NCI-H1930 (cell line): ENCODE results near the gene NCKAP1.

Source experiments
- DNase-seq, 2 experiments: peaks; one replicate each; lab custom pipeline; 2025; lab: John Stamatoyannopoulos, UW

Gene NCKAP1

DNA sequence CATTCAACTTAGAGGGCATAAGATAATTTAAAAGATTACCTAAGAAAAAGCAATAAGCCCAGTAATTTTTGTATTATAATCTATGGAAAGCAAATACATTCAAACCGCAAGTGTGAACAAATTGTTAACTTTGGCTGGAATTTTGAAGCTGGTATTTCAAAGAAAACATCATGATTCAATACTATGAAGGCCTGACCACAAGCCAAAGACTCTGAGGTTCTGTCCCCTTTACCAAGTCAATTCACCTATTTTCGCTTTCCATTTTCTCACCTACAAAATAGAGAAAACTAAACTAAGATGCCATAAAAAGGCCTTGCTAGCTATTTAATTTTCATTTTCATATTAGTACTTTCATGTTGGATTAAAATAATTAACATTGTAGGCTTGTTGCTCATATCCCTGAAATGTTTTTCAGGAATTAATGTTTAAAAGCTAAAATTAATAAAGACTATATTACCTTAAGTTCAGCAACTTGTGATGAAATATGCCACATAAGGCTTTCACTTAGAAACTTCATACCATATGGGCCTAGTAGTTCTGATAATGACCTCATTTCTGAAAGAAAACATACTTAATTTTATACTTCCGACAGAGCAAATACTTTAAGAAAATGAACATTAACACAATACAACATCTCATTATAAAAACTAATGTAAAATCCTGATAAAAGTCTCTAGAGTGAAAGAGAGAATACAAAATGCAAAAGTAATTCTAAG lies 86.2 kb downstream of the NCKAP1 start:
- no peak for DNase-seq

DNA sequence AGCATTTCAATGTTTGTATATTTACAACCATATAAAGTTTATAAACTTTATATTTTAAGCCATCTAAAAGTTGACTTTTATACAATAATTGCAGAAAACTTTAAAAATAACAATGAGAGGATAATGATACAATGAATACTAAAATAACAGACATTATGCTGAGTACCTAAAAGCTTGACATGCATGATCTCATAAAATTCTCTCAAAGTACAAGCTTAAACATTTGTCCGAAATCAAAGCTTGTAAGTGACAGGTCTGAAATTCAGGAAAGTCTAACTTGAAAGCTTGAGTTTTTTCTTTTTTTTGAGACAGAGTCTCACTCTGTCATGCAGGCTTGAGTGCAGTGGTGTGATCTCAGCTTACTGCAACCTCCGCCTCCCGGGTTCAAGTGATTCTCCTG lies 87.7 kb downstream of the NCKAP1 start:
- DNase-seq = no peak

DNA sequence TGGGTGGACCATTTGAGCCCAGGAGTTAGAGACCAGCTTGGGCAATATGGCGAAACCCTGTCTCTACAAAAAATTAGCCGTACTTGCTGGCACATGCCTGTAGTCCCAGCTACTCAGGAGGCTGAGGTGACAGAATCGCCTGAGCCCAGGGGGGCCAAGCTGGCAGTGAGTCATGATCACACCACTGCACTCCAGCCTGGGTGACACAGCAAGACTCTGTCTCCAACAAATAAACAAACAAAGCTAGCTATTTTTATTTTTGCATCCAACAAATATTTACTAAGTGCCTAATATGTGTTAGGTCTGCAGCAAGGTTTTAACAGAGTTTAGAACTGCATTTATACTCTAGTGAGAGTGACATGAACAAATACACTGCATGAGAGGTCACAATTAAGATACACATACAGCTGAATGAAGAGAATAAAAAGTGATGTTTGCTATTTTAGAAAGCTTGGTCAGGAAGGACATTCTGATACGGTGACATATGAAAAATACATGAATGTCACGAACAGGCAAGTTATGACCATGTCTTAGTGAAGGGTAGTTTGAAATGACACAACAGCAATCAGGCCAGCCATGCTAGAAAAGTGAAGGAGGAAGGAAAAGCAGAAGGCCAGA lies 88.6 kb downstream of the NCKAP1 start:
- DNase-seq = no peak

DNA sequence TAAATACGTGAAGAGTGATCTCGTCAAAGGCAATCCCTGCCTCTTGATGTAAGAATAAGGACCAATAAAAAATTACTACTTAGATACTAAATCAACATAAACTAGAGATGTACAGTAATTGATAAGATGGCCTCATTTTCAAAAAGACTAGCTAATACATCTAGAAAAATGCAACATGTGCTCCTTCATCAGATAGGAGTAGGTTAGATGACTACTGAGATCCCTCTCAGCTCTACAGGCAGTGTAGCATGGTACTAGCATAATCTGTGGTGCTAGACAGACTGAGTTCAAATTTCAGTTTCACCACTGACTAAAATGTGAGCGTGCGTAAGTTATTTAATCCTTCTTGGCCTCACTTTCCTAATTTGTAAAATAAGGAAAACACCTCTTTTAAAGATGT lies 89.2 kb downstream of the NCKAP1 start:
- no peak for DNase-seq

DNA sequence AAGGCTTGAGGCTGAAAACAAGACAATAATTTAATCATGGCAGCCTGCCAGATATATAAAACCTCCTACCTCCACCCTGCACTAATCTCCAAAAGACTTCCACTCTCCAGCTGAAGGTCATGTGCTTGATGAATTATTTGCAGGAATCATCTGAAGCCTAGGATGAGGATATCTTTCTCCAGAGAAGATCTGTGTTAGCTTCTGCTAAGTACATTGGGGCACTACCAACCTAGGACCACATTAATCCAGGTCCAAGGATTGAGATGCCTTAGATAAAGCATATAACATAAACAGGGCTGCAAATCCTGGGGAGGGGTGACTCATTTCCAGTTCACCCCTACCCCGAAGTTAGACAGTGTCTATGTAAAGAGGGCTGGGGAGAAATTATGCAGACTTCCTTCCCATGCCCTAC lies 91.3 kb downstream of the NCKAP1 start:
- no peak for DNase-seq

DNA sequence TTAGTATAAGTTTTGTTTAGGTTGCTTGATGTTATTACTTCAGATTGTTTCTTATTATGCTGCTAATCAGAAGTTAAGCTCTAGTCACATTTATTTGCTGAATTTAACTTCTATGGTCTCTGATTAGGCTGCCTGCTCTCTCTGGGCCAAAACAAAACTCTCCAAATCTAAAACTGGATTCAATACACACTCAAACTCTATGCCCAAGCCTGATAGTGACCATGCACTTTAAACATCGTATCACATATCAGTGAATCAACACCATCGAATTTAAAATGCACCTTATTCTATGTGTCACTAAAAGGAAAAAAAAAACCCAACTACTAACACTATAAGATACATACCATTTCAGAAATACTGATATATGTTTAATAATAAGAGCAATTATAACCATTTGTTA lies 94.9 kb downstream of the NCKAP1 start:
- no peak for DNase-seq

DNA sequence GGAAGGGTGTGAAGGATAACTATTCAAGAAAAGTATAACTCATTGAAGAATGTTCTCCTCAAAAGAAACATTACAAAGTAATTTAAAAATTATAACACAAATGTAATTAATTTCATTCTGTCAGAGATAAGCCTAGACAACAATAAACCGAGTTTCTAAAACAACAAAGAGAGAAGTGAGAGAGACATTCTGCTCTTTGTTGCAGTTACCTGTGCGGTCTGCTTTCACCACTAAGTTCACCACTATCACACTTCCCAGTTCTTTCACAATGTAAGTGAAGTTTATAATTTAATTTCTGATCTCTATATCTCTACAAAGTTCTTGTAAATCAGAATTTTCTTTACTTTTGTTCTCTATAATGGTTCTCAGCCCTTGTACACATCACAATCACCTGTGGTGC lies 95.5 kb downstream of the NCKAP1 start:
- no peak for DNase-seq

DNA sequence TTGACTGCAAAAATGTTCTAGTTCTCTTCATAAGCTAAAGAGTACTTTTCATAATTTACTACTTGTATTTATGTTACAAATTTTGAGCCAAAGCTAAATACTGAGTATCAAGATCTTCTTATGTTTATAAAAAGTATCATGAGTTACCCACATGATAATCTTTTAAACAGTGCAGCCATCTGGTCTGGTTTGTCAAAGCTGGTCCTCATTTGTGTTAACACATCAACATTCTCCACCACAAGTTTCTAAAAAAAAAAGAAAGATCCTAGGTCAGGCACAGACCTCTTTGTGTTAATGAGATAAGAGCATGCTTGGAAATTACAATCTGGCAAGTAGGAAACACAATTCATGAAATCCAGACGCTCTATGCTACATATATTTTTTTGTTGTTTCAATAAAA lies 96.3 kb downstream of the NCKAP1 start:
- DNase-seq = no peak

DNA sequence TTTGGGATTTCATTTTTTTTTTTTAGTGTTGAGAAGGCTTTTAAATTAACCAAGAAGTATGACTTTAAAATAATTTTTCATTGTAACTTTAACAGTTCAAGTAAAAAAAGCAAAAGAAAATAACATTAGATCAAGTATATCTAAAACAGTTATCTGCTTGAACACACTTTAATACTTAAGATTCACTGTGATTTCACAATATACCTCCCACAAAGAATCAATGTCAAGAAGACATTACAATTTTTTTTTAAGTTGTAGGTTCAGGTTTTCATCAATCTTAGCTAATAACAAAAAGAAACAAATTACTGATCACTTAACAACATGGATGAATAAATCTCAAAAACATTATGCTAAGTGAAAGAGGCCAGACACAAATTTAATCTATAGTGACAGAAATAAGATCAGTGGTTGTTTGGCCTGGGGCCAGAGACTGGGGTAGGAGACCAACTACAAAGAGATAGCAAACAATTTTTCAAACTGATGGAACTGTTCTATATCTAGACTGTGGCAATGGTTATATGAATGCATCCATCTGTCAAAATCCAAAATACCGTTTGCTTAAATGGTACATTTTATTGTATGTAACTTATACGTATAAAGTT lies 97.0 kb downstream of the NCKAP1 start:
- DNase-seq = no peak

DNA sequence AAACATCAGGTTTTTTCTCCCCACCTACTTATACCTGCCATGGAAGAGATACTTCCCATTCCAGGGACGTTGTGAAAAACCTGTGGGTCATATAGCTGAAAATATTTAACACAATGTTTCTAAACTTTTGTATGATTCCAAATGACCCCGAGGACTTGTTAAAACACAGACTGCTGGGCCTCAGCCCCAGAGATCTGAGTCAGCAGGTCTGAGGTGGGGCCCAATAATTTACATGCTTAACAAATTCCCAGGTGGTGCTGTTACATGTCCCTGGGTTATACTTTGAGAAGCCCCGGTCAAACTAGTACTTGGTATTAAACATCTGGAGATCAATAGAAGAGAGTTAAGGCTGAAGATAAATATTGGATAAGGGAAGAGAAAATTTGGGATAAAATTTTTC lies 100.4 kb downstream of the NCKAP1 start:
- DNase-seq = no peak

DNA sequence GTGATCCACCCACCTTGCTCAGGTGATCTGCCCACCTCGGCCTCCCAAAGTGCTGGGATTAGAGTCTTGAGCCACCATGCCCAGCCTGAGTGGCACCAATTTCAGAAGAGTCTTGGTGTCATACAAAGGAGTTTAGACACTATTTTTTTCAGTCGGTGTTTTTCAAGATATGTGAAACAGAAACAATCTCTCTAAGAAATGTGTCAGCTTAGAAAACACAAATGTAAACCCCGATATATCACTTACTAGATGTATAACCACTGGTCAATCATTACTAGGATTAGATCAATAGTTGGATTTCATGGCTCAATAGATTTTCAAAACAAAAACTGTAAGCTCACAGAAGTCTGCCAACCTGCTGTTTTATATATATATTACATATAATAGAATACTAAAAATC lies 104.6 kb downstream of the NCKAP1 start:
- DNase-seq = no peak

DNA sequence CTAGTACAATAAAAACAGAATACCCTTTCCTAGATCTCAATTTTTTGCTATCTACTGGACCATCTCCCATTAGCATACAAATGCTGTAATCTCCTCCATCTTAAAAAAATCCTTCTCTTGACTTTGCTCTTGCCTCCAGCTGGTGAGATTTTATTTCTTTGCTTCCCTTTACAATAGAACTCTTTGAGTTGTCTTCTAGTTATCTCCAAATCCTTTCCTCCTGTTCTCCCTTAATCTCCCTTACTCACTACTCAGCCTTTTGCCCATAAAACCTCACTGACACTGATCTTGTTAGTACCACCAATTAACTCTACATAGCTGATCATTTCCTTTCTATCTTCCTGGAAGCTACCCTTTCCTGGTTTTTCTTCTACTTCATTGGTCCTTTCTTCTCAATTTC lies 108.3 kb downstream of the NCKAP1 start:
- no peak for DNase-seq

DNA sequence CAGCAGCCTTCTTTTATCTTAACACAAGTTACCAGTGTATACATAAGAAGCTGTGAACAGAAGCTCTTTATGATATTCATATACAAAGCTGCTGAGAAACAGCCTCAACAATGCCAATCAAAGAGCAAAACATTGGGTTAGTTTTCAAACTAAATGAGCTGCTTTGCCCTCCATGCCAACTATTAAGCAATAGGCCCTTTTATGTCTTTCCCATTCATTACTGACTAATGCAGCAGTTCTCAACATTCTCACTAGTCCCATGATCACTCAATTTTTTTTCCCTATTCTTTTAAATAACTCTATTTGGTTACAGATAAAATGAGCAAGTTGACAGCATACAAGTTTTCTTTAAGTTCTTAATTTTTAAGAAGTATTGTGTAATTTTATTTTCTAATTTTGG lies 114.0 kb downstream of the NCKAP1 start:
- DNase-seq = no peak

DNA sequence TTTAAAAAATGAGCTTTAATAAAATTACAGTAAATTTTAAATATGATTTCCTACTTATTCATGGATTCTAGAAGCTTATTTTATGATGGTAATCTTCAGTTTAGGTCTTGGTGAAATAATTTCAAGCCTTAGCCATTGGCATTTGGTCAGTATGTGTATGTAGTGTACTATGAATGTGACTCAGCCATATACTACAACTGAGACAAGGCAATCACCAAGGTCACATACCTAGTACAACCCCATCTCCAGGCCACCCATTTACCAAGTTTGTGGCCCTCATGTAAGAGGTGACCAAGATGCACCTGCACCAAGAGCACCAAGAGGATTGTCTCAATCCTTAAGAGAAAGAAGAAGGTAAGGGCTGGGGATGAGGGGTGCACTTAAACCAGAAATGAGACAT lies 117.0 kb downstream of the NCKAP1 start:
- no peak for DNase-seq

DNA sequence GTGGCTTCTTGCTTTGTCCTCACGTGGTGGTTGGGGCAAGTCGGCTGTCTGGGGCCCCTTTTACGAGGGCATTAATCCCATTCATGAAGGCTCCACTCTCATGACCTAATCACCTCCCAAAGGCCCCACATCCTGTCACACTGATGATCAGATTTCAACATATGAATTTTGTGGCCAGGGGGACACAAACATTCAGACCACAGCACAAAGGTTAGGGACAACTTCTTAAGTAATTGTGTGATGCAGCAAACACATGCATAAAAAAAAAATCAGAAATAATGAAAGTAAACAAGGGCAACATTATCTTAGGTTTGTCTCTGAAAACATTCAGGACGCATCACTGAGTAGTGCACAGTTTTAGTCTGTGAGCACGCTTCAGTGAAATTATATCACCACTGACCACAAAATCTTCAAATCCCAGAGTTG lies 117.6 kb downstream of the NCKAP1 start:
- no peak for DNase-seq

DNA sequence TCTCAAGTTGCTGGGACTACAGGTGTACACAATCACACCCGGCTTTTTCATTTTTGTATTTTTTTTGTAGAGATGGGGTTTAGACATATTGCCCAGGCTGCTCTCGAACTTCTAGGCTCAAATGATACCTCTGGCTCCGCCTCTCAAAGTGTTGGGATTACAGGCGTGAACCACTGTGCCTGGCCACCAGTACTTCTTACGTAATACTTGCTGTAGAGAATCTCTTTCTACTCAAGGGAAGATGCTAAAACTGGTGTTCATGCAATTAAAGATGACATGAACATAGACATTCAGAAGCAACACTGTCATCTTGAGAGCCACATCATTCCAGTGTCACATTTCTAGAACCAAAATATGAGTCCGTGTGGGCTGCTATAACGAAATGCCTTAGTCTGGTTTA lies 118.2 kb downstream of the NCKAP1 start:
- no peak for DNase-seq

DNA sequence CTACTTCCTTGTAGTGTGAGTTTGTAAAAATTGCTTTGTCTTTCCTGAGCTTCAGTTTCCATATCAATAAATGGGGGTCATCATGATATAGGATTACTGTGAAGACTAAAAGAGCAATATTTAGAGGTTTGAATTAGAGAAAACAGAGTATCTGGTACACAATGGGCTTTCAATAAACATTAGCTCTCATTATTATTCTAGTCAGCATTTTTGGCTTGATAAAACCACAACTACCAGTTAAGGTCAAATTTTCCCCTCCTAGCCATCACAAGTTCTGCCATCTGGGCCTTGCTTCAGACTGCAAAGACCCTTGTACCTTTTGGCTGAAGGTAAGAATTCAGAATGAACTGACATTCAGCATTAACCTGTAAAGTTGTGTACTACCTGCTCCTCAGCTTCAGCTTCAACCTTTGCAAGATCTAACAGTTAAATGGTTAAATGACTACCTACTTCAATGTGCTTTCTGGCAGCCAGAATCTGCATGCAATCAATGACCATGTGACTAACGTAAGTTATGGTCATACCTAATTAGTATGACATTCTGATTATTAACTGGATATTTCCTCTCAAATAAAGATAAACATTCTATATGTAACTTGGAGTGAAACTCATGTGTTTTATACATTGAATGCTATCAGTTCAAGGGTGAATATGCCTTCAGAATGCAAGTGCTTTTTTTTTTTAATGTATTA lies 119.2 kb downstream of the NCKAP1 start:
- no peak for DNase-seq

DNA sequence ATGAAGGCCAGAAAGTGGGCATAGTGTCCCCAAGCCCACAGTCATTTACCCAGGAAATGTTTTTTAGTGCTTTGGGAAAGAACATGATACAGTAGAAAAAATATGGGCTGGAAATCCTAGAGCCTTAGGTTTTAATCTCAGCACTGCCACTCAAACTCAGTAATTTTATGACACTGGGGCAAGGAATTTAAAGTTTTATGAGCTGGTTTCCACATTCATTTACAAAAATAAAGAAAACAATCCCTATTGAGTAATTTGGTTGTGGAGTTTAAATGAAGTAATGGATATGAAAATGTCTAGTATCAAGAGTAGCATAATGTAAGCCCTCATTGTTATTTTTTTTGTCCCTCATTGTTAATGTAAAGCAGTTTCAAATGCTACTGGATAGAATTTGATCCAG lies 120.3 kb downstream of the NCKAP1 start:
- no peak for DNase-seq

DNA sequence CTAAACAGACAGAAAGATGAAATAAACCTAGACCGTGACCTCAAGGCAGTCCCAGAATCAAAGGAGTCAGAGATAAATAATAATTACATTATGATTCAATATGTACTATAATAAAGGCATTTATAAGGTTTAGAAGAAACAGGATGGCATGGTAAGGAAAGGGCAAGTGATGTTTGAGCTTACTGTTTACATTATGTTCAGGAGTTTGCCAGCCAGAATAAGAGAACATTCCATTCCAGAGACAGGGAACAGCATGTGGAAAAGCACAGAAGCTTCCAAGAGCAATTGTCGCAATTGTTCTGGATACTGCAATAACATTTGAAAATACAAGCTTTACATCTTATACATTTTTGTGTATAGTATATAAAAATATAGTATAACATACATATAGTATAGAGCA lies 121.8 kb downstream of the NCKAP1 start:
- no peak for DNase-seq

DNA sequence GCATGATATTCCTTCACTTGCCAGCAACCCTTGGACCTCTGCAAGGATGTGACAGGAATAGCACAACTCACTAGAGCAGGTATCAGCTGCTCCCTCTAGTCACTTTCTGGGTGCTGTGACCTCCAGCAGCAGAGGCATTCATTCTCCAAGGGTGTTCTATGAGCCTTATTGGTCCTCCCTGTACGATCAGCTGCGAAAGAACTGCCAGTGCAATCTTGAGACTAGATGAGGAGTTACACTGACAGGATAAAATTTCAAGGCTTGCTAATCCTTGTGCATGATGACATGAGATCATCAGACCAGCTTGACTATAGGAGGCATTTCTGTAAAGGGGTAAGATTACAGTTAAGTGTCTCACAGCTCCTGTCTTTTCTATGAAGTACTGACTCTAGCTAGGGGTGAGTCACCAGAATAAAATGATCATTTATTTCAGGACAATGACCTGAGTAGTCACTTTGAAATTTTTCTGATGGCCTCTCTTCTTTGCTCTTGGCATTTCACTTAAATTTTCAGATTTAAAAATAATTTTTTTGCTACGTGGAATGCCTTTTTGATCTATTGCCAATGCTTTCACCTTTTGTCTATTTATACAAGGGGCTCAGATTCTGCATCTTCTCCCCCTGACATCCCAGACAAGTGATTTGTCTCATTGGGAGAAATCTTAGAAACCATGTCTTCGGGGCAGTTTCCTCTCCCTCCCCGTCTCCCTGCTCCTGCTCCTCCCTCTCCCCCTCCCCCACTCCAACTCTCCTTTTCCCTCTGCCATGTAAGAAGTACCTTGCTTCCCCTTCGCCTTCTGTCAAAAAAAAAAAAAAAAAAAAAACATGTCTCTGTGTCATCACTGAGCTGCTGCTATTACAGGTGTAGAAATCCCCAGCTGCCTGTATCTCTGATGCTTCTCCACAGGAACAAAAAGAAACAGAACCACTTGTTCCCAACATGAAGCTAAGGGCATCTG lies 122.6 kb downstream of the NCKAP1 start:
- no peak for DNase-seq

DNA sequence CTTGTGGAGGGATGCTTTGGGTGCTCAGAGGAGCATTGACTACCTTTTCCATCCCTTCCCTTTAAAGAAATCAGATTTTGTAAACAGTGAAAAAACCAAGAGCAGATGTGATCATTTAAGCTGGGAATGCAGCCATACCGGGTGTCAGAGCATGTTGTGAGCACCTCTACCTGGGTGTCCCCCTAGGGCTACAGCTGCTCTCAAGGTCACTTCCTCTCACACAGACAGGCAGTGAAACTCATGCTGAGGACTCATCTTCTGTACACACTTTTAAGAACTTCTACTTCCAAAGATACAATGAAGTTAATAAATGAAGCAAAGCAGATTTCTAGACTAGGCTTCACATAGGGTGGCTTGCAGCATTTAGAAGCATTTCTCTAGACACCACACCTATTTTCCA lies 123.4 kb downstream of the NCKAP1 start:
- no peak for DNase-seq

DNA sequence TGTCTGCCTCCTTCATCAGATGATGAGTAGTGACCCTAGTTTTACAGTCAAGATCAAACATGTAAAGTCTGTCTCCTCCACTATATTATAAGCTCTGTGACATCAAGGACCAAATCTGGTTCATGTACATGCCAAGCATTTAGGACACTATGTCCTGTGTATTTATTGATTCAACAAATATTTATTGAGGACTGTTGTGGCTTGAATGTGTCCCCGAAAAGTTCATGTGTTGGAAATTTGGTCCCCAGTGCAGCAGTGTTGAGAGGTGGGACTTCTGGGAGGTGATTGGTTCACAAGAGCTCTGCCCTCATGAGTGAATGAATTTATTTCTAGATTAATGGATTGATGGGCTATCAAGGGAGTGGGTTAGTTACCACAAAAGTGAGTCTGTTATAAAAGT lies 125.2 kb downstream of the NCKAP1 start:
- DNase-seq = no peak
